Astrocyte (in vitro differentiated cells and primary cell): ENCODE data around the gene CACNA1C.

Experiments used
- CTCF ChIP-seq: IDR thresholded peaks from 2 replicates; pipeline ENCODE4 v1.5.1; 2011; ENCODE audit warnings: low read depth, mild to moderate bottlenecking, inconsistent platforms, low read length, moderate library complexity; ENCODE audit not compliant: insufficient read depth
- EZH2 ChIP-seq: IDR thresholded peaks from 2 replicates; pipeline ENCODE4 v1.6.1; 2012; ENCODE audit warnings: mild to moderate bottlenecking, low read length, inconsistent platforms; ENCODE audit not compliant: insufficient read depth

GRCh38 chr12:2380946-2381345 lies 328.2 kb downstream of the CACNA1C start:
- TF ChIP-seq CTCF = no peak
- no peak for TF ChIP-seq EZH2
